Caco-2 (cell line): ENCODE data around the gene RNU6-9. TPM values are rescaled to one million over a fixed set of nuclear protein-coding genes. Genes with fewer than 3 reads are reported as not detected.
A peak's percentile ranks its signal among the peaks of the same experiment; 100 is the strongest.

Source experiments
- BruUV-seq: library from RNA; stranded (reverse); fragments of 400-500 nt; replicated peaks from 2 replicates; lab custom pipeline; 2021; lab: Mats Ljungman, UMichigan
- CTCF ChIA-PET: fragments of 300-600 bp; sonication (Branson Sonifier 250); formaldehyde crosslinking; loops from one replicate; lab custom pipeline; 2022; ENCODE audit warnings: antibody characterized with exemption; lab: Charles Lee
- POLR2A ChIA-PET: fragments of 300-600 bp; sonication (Branson Sonifier 250); formaldehyde crosslinking; loops from one replicate; lab custom pipeline; 2022; ENCODE audit warnings: antibody characterized with exemption; lab: Charles Lee
- DNase-seq, 2 experiments: peaks; one replicate each; pipeline versions ENCODE4 v3.0.0 to v3.0.0-alpha.2; 2020 to 2022
- H3K27me3 ChIP-seq: replicated peaks from 2 replicates; pipeline ENCODE4 v1.6.0; 2011; ENCODE audit warnings: low read length; ENCODE audit not compliant: control insufficient read depth, insufficient read depth
- H3K36me3 ChIP-seq: 2 replicates; pipeline ENCODE4 v1.5.1; 2011; ENCODE audit warnings: low read length; ENCODE audit not compliant: control insufficient read depth, insufficient read depth
- H3K4me1 ChIP-seq: fragments of 250-450 bp; sonication (Bioruptor Pico); 2 replicates; pipeline ENCODE4 v1.5.1; 2020; ENCODE audit warnings: mild to moderate bottlenecking
- H3K4me3 ChIP-seq: 2 replicates; pipeline ENCODE4 v1.5.1; 2011; ENCODE audit warnings: low read depth, mild to moderate bottlenecking, control low read depth, low read length
- H3K9me3 ChIP-seq: fragments of 250-450 bp; sonication (Bioruptor Pico); 2 replicates; pipeline ENCODE4 v1.5.1; 2020; ENCODE audit warnings: mild to moderate bottlenecking, moderate library complexity
- H3K27ac Mint-ChIP-seq: one replicate; pipeline ENCODE4 v1.8.0; 2022; ENCODE audit warnings: mixed read lengths; ENCODE audit not compliant: unreplicated experiment
- H3K27me3 Mint-ChIP-seq: one replicate; pipeline ENCODE4 v1.8.0; 2022; ENCODE audit warnings: mixed read lengths; ENCODE audit not compliant: insufficient read depth, unreplicated experiment
- H3K36me3 Mint-ChIP-seq: one replicate; pipeline ENCODE4 v1.8.0; 2022; ENCODE audit warnings: mild to moderate bottlenecking, mixed read lengths; ENCODE audit not compliant: insufficient read depth, unreplicated experiment
- H3K4me1 Mint-ChIP-seq: one replicate; pipeline ENCODE4 v1.8.0; 2022; ENCODE audit warnings: low read depth, mixed read lengths; ENCODE audit not compliant: unreplicated experiment
- H3K4me3 Mint-ChIP-seq: one replicate; pipeline ENCODE4 v1.8.0; 2022; ENCODE audit warnings: mild to moderate bottlenecking, moderate library complexity, mixed read lengths; ENCODE audit not compliant: unreplicated experiment
- H3K9me3 Mint-ChIP-seq: one replicate; pipeline ENCODE4 v1.8.0; 2022; ENCODE audit warnings: mixed read lengths; ENCODE audit not compliant: unreplicated experiment
- intact Hi-C: fragments of 100-400 bp; cut with micrococcal nuclease; formaldehyde crosslinking; loops from one replicate; pipeline ENCODE4 v1.10.0; 2022; ENCODE audit not compliant: unreplicated experiment
- total RNA-seq: library from RNA; stranded (reverse); gene quantifications from 2 replicates; pipeline ENCODE4 v1.2.3, GENCODE V29; 2022
- TF ChIP-seq, protein P1 (sequence below), 2 experiments: fragments of 200-600 bp in 1 of 2; IDR thresholded peaks; 1 replicate in 1 of 2; 2 replicates in 1 of 2; pipeline versions ENCODE4 v1.5.1 to v1.8.0; 2011 to 2022; ENCODE audit warnings: antibody characterized with exemption in 1 of 2, control low read depth in 1 of 2, inconsistent platforms in 1 of 2, low read depth in 1 of 2, low read length in 1 of 2, mild to moderate bottlenecking in 1 of 2, moderate library complexity in 1 of 2; ENCODE audit not compliant: insufficient read depth in 1 of 2, severe bottlenecking in 1 of 2, unreplicated experiment in 1 of 2

The RNU6-9 gene
- total RNA-seq, 1 experiment from 2014 or later = not detected

DNA sequence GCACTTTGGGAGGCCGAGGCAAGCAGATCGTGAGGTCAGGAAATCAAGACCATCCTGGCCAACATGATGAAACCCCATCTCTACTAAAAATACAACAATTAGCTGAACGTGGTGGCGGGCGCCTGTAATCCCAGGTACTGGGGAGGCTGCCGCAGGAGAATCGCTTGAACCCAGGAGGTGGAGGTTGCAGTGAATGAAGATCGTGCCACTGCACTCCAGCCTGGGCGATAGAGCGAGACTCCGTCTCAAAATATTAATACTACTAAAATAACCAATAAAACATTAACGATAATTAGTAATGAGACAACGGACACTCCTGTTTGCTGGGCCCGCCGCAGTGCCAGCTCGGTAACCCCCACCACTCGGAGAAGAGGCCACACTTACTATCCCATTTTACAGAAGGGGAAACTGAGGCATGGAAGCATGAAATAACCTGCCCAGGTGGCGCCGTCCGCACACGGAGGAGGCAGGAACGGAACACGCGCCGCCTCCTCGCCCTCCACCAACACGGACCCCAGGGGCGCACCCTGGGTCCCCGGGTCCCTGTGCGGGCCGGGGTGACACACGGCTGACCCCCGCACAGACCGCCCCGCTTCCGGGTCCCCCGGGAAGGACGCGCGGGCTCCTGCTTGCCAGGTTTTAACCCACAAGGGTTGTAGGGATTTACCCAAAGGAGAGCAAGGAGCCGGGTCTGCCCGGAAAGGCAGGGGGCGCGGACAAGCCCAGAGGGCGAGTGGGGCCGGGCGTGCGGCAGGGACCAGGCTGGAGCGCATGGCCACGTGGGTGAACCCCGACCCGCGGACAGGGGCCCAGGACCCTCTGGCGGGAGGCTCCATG lies 18.1 kb downstream of the RNU6-9 start:
- Histone ChIP-seq H3K4me1 (no peaks in the 10 kb centered on the region; the same call in 1 of the 2 replicates), H3K4me3 (no peak overlapping the region), H3K27me3 (no peaks in the 10 kb centered on the region), H3K36me3 (no peaks in the 10 kb centered on the region), H3K9me3 (no peaks in the 10 kb centered on the region)
- no peak for DNase-seq
- BruUV-seq = no TSS peak
- Mint-ChIP-seq H3K36me3 (peaks cover 12% of the 10 kb centered on the region), H3K9me3 (no peaks in the 10 kb centered on the region), H3K4me3 (peak overlapping the region; percentile 49), H3K4me1 (peaks cover 7% of the 10 kb centered on the region), H3K27ac (no peak overlapping the region), H3K27me3 (no peaks in the 10 kb centered on the region)
- ChIA-PET POLR2A (no interaction called here), CTCF (no interaction called here)
- intact Hi-C loops = no loop called here
- TF ChIP-seq, protein P1, sequence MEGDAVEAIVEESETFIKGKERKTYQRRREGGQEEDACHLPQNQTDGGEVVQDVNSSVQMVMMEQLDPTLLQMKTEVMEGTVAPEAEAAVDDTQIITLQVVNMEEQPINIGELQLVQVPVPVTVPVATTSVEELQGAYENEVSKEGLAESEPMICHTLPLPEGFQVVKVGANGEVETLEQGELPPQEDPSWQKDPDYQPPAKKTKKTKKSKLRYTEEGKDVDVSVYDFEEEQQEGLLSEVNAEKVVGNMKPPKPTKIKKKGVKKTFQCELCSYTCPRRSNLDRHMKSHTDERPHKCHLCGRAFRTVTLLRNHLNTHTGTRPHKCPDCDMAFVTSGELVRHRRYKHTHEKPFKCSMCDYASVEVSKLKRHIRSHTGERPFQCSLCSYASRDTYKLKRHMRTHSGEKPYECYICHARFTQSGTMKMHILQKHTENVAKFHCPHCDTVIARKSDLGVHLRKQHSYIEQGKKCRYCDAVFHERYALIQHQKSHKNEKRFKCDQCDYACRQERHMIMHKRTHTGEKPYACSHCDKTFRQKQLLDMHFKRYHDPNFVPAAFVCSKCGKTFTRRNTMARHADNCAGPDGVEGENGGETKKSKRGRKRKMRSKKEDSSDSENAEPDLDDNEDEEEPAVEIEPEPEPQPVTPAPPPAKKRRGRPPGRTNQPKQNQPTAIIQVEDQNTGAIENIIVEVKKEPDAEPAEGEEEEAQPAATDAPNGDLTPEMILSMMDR (IDR thresholded peaks at IDR 0.05; ENCODE audit: insufficient read depth in 1 of 2, low read depth in 1 of 2, low read length in 1 of 2, severe bottlenecking in 1 of 2, unreplicated experiment in 1 of 2) = no peak

DNA sequence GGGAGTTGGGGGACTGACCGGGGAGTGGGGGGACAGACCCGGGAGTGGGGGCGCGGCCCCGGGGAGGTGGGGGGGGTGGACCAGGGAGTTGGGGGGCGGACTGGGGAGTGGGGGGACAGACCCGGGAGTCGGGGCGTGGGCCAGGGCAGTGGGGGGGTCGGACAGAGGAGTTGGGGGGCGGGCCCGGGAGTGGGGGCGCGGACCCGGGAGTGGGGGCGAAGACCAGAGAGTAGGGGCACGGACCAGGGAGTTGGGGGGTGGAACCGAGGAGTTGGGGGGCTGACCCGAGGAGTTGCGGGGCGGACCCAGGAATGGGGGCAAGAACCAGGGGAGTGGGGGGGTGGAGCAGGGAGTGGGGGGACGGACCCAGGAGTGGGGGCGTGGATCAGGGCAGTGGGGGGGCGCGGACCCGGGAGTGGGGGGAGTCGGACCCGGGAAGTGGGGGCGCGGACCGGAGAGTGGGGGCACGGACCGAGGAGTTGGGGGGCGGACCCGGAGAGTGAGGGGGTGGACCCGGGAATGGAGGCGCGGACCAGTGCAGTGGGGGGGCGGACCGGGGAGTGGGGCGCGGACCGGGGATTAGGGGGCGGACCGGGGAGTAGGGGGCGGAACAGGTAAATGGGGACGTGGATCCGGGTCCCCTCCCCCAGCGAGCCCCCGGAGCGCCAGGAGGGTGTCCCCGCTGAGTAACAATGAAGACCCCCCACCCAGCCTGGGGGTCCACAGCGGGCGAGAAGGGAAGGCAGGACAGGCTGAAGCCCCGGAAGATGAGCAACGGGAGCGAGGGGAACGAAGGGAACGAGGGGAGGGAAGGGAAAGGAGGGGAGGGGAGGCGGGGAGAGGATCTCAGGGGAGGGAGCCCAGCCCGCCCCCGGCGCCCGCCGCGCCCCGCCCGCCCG lies 19.1 kb downstream of the RNU6-9 start:
- intact Hi-C loops = no loop called here

More for the DNA sequence above, 19.1 kb downstream of the RNU6-9 start:
- DNase-seq = no peak
- CTCF ChIA-PET = no interaction called here
- TF ChIP-seq, protein P1 (IDR thresholded peaks at IDR 0.05; ENCODE audit: insufficient read depth in 1 of 2, low read depth in 1 of 2, low read length in 1 of 2, severe bottlenecking in 1 of 2, unreplicated experiment in 1 of 2) = no peak
- peaks cover 6% of the 10 kb centered on the region for H3K36me3 Mint-ChIP-seq
- peak overlapping the region; percentile 74 for H3K4me3 Mint-ChIP-seq
- no peaks in the 10 kb centered on the region for H3K27me3 ChIP-seq
- no peaks in the 10 kb centered on the region for H3K9me3 ChIP-seq
- POLR2A ChIA-PET = no interaction called here
- H3K4me3 ChIP-seq = peak overlapping the region; percentile 90
- H3K36me3 ChIP-seq = no peaks in the 10 kb centered on the region
- no peak overlapping the region for H3K27ac Mint-ChIP-seq
- H3K27me3 Mint-ChIP-seq = no peaks in the 10 kb centered on the region
- no peaks in the 10 kb centered on the region; the same call in 1 of the 2 replicates for H3K4me1 ChIP-seq
- H3K4me1 Mint-ChIP-seq = peaks cover 7% of the 10 kb centered on the region
- BruUV-seq = no TSS peak
- H3K9me3 Mint-ChIP-seq = no peaks in the 10 kb centered on the region
